Panc1 (cell line): ENCODE results near the gene HSH2D. TPM values are rescaled to one million over a fixed set of nuclear protein-coding genes. Genes with fewer than 3 reads are reported as not detected.

Source experiments
- ATAC-seq: fragments of 200-7000 bp; cut with Tn5 transposase; 2 replicates; pipeline ENCODE4 v1.9.1; 2020; ENCODE audit warnings: mild to moderate bottlenecking, moderate library complexity
- BruUV-seq: library from RNA; stranded (reverse); fragments of 400-500 nt; replicated peaks from 2 replicates; lab custom pipeline; 2021; lab: Mats Ljungman, UMichigan
- CTCF ChIA-PET: fragments of 300-600 bp; sonication (Branson Sonifier 250); formaldehyde crosslinking; loops from one replicate; lab custom pipeline; 2022; ENCODE audit warnings: antibody characterized with exemption; lab: Charles Lee
- POLR2A ChIA-PET: fragments of 300-600 bp; sonication (Branson Sonifier 250); formaldehyde crosslinking; loops from one replicate; lab custom pipeline; 2022; ENCODE audit warnings: antibody characterized with exemption; lab: Charles Lee
- DNase-seq: peaks from one replicate; pipeline ENCODE4 v3.0.0-alpha.2; 2010; ENCODE audit warnings: low read depth, low spot score
- H3K27ac ChIP-seq: 2 replicates; pipeline ENCODE4 v1.5.1; 2011; ENCODE audit warnings: mild to moderate bottlenecking, low read length, inconsistent platforms
- H3K27me3 ChIP-seq: fragments of 200-500 bp; sonication (Bioruptor generic); 2 replicates; pipeline ENCODE4 v1.6.0; 2014; ENCODE audit warnings: low read length, inconsistent platforms; ENCODE audit not compliant: control insufficient read depth, insufficient read depth
- H3K36me3 ChIP-seq: fragments of 200-500 bp; sonication (Bioruptor generic); 2 replicates; pipeline ENCODE4 v1.5.1; 2014; ENCODE audit warnings: inconsistent platforms, mild to moderate bottlenecking, low read length, moderate library complexity; ENCODE audit not compliant: control insufficient read depth, insufficient read depth
- H3K4me1 ChIP-seq: 2 replicates; pipeline ENCODE4 v1.5.1; 2011; ENCODE audit warnings: inconsistent platforms, mild to moderate bottlenecking, low read length, moderate library complexity; ENCODE audit not compliant: control insufficient read depth, insufficient read depth
- H3K4me3 ChIP-seq, 2 experiments: 2 replicates each; pipeline ENCODE4 v1.5.1; 2011 to 2012; ENCODE audit warnings: low read depth in 2 of 2, low read length in 2 of 2, mild to moderate bottlenecking in 2 of 2, inconsistent platforms in 1 of 2, moderate library complexity in 1 of 2
- H3K9me3 ChIP-seq: fragments of 200-500 bp; sonication (Bioruptor generic); 2 replicates; pipeline ENCODE4 v1.5.1; 2014; ENCODE audit warnings: low read depth, mild to moderate bottlenecking, inconsistent platforms, low read length, moderate library complexity; ENCODE audit not compliant: control insufficient read depth, insufficient read depth
- CTCF ChIP-seq: fragments of 450-650 bp; IDR thresholded peaks from 2 replicates; pipeline ENCODE4 v1.5.1; 2017; ENCODE audit warnings: mild to moderate bottlenecking
- POLR2AphosphoS5 ChIP-seq: IDR thresholded peaks from 2 replicates; pipeline ENCODE4 v1.6.1; 2012; ENCODE audit warnings: mild to moderate bottlenecking, low read depth, low read length, moderate library complexity
- REST ChIP-seq, 2 experiments: IDR thresholded peaks; 2 replicates each; pipeline ENCODE4 v1.6.1; 2011 to 2012; ENCODE audit warnings: low read depth in 2 of 2, control low read depth in 1 of 2, low read length in 1 of 2, mild to moderate bottlenecking in 1 of 2, moderate library complexity in 1 of 2; ENCODE audit not compliant: insufficient read depth in 1 of 2
- SIN3A ChIP-seq: IDR thresholded peaks from 2 replicates; pipeline ENCODE4 v1.6.1; 2012; ENCODE audit warnings: low read depth, mild to moderate bottlenecking, low read length, moderate library complexity, borderline replicate concordance; ENCODE audit not compliant: insufficient read depth
- TCF7L2 ChIP-seq: IDR thresholded peaks from 2 replicates; pipeline ENCODE4 v1.6.1; 2011; ENCODE audit warnings: mild to moderate bottlenecking, low read depth, low read length, inconsistent platforms
- in situ Hi-C: cut with HindIII; loops from 2 replicates; pipeline ENCODE4 v1.10.0; 2016; ENCODE audit warnings: low sequenced_read_pairs, low pct_unique_long_range_greater_than_20kb
- intact Hi-C: fragments of 100-400 bp; cut with micrococcal nuclease; formaldehyde crosslinking; loops from one replicate; pipeline ENCODE4 v1.10.0; 2022; ENCODE audit not compliant: unreplicated experiment
- total RNA-seq: library from RNA; stranded (reverse); gene quantifications from one replicate; pipeline ENCODE4 v1.2.1, GENCODE V29; 2021; ENCODE audit not compliant: unreplicated experiment

Gene HSH2D
- total RNA-seq, 1 experiment from 2014 or later: not detected

GRCh38 chr19:16142032-16142580 lies 1.4 kb upstream of the HSH2D start:
- in situ Hi-C loops: no loop called here
- CTCF ChIA-PET: no interaction called here
- BruUV-seq: no TSS peak

GRCh38 chr19:16144216-16144581 lies 714 bp downstream of the HSH2D start:
- in situ Hi-C loops (no loop called here), intact Hi-C loops (no loop called here)
- CTCF ChIA-PET: no interaction called here
- no TSS peak for BruUV-seq
- Histone ChIP-seq H3K4me3 (no peak overlapping the region), H3K27me3 (no peaks in the 10 kb centered on the region), H3K36me3 (no peaks in the 10 kb centered on the region), H3K27ac (no peak overlapping the region), H3K4me1 (no peaks in the 10 kb centered on the region), H3K9me3 (no peaks in the 10 kb centered on the region)
- POLR2A ChIA-PET: interaction anchor here (0.6 kb wide), 1 partner anchor 195 kb away, joined by 5 read pairs; no protein-coding TSS in a partner anchor
- DNase-seq (no peak), ATAC-seq (no peak)
- TF ChIP-seq POLR2AphosphoS5: no peak
- TF ChIP-seq SIN3A: no peak
- TF ChIP-seq REST (IDR thresholded peaks at IDR 0.05; ENCODE audit: insufficient read depth in 1 of 2, low read depth in 2 of 2, low read length in 1 of 2): no peak
- no peak for TF ChIP-seq CTCF

More at GRCh38 chr19:16142032-16142580, 1.4 kb upstream of the HSH2D start:
- Histone ChIP-seq H3K36me3 (no peaks in the 10 kb centered on the region), H3K4me1 (no peaks in the 10 kb centered on the region), H3K4me3 (no peak overlapping the region), H3K9me3 (no peaks in the 10 kb centered on the region), H3K27me3 (no peaks in the 10 kb centered on the region), H3K27ac (no peak overlapping the region)
- intact Hi-C loops: no loop called here
- POLR2A ChIA-PET: no interaction called here
- ATAC-seq: no peak
- DNase-seq: no peak
- TF ChIP-seq REST (IDR thresholded peaks at IDR 0.05; ENCODE audit: insufficient read depth in 1 of 2, low read depth in 2 of 2, low read length in 1 of 2) (no peak), CTCF (no peak), TCF7L2 (no peak), POLR2AphosphoS5 (no peak), SIN3A (no peak)
